ENCODE measurements around the gene PDRG1. TPM values are rescaled to one million over a fixed set of nuclear protein-coding genes. Genes with fewer than 3 reads are reported as not detected.

The PDRG1 gene
- polyA plus RNA-seq, 1 of the 3 experiments (the other 2 are of a cell fraction) = 18.9 TPM

- TF ChIP-seq RFX5 (IDR thresholded peaks at IDR 0.05; ENCODE audit: low read length) (no peak), NFIC (IDR thresholded peaks at IDR 0.05; ENCODE audit: borderline replicate concordance) (no peak), RAD21 (IDR thresholded peaks at IDR 0.05; ENCODE audit: low read length) (no peak), SIN3A (IDR thresholded peaks at IDR 0.05; ENCODE audit: borderline replicate concordance, low read depth, low read length) (no peak)
- no peak overlapping the region for H2AFZ ChIP-seq (ENCODE audit: low read depth)
- ChIA-PET CTCF (interaction anchor here (0.9 to 5.7 kb wide), 9 partner anchors 15 to 127 kb away, joined by 3 to 158 read pairs (median 17); no protein-coding TSS in a partner anchor), POLR2A (interaction anchor here (0.6 kb wide), 1 partner anchor 9 kb away, joined by 7 read pairs; no protein-coding TSS in a partner anchor)
- H3K27ac ChIP-seq (ENCODE audit: low read depth in 2 of 2, low read length in 1 of 2) = no peak overlapping the region
- peaks cover 40% of the 10 kb centered on the region for H3K79me2 ChIP-seq (ENCODE audit: insufficient read depth)
- H3K4me1 ChIP-seq (ENCODE audit: control insufficient read depth in 1 of 2, insufficient read depth in 2 of 2, low read depth in 1 of 2, low read length in 1 of 2) = peaks cover 7 to 12% of the 10 kb centered on the region in 2 experiments; a peak in 3 of 4 replicates
- no peaks in the 10 kb centered on the region for H3K9me2 ChIP-seq
- H3F3A ChIP-seq (replicated peaks; ENCODE audit: insufficient read depth) = no peaks in the 10 kb centered on the region
- no peaks in the 10 kb centered on the region for H3K27me3 ChIP-seq (ENCODE audit: insufficient read depth)
- peak overlapping the region; percentile 95 for H3K4me2 ChIP-seq
- H3K9me3 ChIP-seq = no peaks in the 10 kb centered on the region
- H4K20me1 ChIP-seq (ENCODE audit: insufficient read depth) = peaks cover 10% of the 10 kb centered on the region; the same call in 1 of the 2 replicates
- peak overlapping the region; percentile 96 for H3K9ac ChIP-seq
- peak overlapping the region in 1 of 2 experiments; percentile 91; a peak in 3 of 4 replicates for H3K4me3 ChIP-seq (ENCODE audit: low read depth in 2 of 2, low read length in 1 of 2)
- 77% methylated on average over 9 of the region's 9 CpGs for WGBS (ENCODE audit: low lambda C conversion rate)
- no peak for DNase-seq
- H3K36me3 ChIP-seq (replicated peaks in 1 of 2; ENCODE audit: control insufficient read depth in 1 of 2, insufficient read depth in 2 of 2, low read length in 1 of 2) = peaks cover 12 to 38% of the 10 kb centered on the region in 2 experiments
These were observed 1.8 kb downstream of the PDRG1 start for GRCh38 chr20:31949877-31950646.

DNA sequence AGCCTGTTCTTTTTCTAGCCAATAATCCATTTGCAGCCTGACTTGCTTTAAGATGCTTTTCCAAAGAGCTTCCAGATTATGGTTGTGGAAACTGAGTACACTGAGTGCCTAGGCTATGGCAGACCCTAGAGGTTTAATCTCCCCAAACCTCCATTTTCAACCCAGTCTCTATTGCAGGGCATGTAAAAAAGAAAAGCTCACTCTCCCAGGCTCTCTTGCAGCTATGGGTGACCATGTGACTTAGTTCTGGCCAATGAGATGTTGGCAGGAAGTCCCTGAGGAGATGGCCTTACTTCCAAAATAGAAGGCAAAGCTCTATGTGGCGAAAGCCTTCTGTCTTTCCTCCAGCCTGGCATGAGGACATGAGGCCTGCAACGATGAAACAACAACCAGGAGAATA lies 3.8 kb downstream of the PDRG1 start:
- Histone ChIP-seq H3K4me3 (ENCODE audit: low read depth in 2 of 2, low read length in 1 of 2) (no peak overlapping the region), H3K4me2 (no peak overlapping the region), H3K79me2 (ENCODE audit: insufficient read depth) (peaks cover 40% of the 10 kb centered on the region), H3K27ac (ENCODE audit: low read depth in 2 of 2, low read length in 1 of 2) (no peak overlapping the region), H3K9me2 (no peaks in the 10 kb centered on the region), H4K20me1 (ENCODE audit: insufficient read depth) (peaks cover 10% of the 10 kb centered on the region; the same call in 1 of the 2 replicates), H3K4me1 (ENCODE audit: control insufficient read depth in 1 of 2, insufficient read depth in 2 of 2, low read depth in 1 of 2, low read length in 1 of 2) (peaks cover 7 to 12% of the 10 kb centered on the region in 2 experiments; a peak in 3 of 4 replicates), H3K27me3 (ENCODE audit: insufficient read depth) (no peaks in the 10 kb centered on the region), H3K36me3 (replicated peaks in 1 of 2; ENCODE audit: control insufficient read depth in 1 of 2, insufficient read depth in 2 of 2, low read length in 1 of 2) (peaks cover 12 to 46% of the 10 kb centered on the region in 2 experiments), H3K9ac (no peak overlapping the region), H3F3A (replicated peaks; ENCODE audit: insufficient read depth) (no peaks in the 10 kb centered on the region), H2AFZ (ENCODE audit: low read depth) (no peak overlapping the region), H3K9me3 (no peaks in the 10 kb centered on the region)
- no peak for DNase-seq
- POLR2A ChIA-PET = interaction anchor here (0.6 kb wide), 1 partner anchor 95 kb away, joined by 3 read pairs; no protein-coding TSS in a partner anchor
- TF ChIP-seq GABPA (IDR thresholded peaks at IDR 0.05; ENCODE audit: low read depth) = no peak
- TF ChIP-seq NRF1 (IDR thresholded peaks at IDR 0.05; ENCODE audit: low read depth, low read length) = no peak
- TF ChIP-seq ZBTB33 (IDR thresholded peaks at IDR 0.05; ENCODE audit: borderline replicate concordance, low read depth) = no peak
- no peak for TF ChIP-seq GATA2 (CRISPR knock-in tag; IDR thresholded peaks at IDR 0.05)
- no peak for TF ChIP-seq JUND (IDR thresholded peaks at IDR 0.05)
- no peak for TF ChIP-seq PBX3 (IDR thresholded peaks at IDR 0.05)
- TF ChIP-seq EP300 (IDR thresholded peaks at IDR 0.05; ENCODE audit: borderline replicate concordance in 1 of 2, low read depth in 1 of 2, low read length in 1 of 2) = no peak
- 95% methylated on average over 2 of the region's 2 CpGs for whole genome bisulfite sequencing (ENCODE audit: low lambda C conversion rate)
- CTCF ChIA-PET = interaction anchor here (1.1 to 3.8 kb wide), 4 partner anchors 79 to 125 kb away, joined by 3 to 17 read pairs (median 4); no protein-coding TSS in a partner anchor

All from SK-N-SH (cell line).